K562 (cell line): ENCODE data around the gene ZDHHC8. TPM values are rescaled to one million over a fixed set of nuclear protein-coding genes. Genes with fewer than 3 reads are reported as not detected.

ENCODE experiments used
- COPS2 ChIP-seq: fragments of 450-650 bp; conservative IDR thresholded peaks from 2 replicates; pipeline ENCODE4 v1.6.1; 2016; ENCODE audit warnings: mild to moderate bottlenecking, moderate library complexity
- CREB1 ChIP-seq, 2 experiments: sonication (generic) in 1 of 2; formaldehyde crosslinking in 1 of 2; IDR thresholded peaks; 2 replicates each; pipeline versions ENCODE4 v1.6.1 to v1.8.0; 2012 to 2022; ENCODE audit warnings: inconsistent platforms in 1 of 2, mild to moderate bottlenecking in 1 of 2, missing genetic modification reagents in 1 of 2, moderate library complexity in 1 of 2
- ERF ChIP-seq: fragments of 450-650 bp; formaldehyde crosslinking; IDR thresholded peaks from 2 replicates; pipeline ENCODE4 v1.4.0; 2020; ENCODE audit warnings: mild to moderate bottlenecking, mixed read lengths
- GATAD2B ChIP-seq: fragments of 450-650 bp; IDR thresholded peaks from 2 replicates; pipeline ENCODE4 v1.6.1; 2017; ENCODE audit warnings: mild to moderate bottlenecking, borderline replicate concordance
- HCFC1 ChIP-seq: IDR thresholded peaks from 2 replicates; pipeline ENCODE4 v1.6.1; 2012; ENCODE audit warnings: low read depth, low read length, improper control_type of control experiment
- HOXB6 ChIP-seq: fragments of 250-450 bp; sonication (Bioruptor Pico); IDR thresholded peaks from 2 replicates; pipeline ENCODE4 v1.5.1; 2022; ENCODE audit warnings: mild to moderate bottlenecking, borderline replicate concordance
- KDM2B ChIP-seq: fragments of 250-450 bp; sonication (Bioruptor Pico); IDR thresholded peaks from 2 replicates; pipeline ENCODE4 v1.8.0; 2021; ENCODE audit warnings: mild to moderate bottlenecking, moderate library complexity
- MEF2A ChIP-seq: IDR thresholded peaks from 2 replicates; pipeline ENCODE4 v1.6.1; 2011; ENCODE audit warnings: low read depth, mild to moderate bottlenecking, low read length, moderate library complexity; ENCODE audit not compliant: control insufficient read depth
- MXI1 ChIP-seq: IDR thresholded peaks from 2 replicates; pipeline ENCODE4 v1.6.1; 2011; ENCODE audit warnings: low read depth, mild to moderate bottlenecking, improper control_type of control experiment, low read length
- RNF219 ChIP-seq: fragments of 250-450 bp; sonication (Bioruptor Pico); IDR thresholded peaks from 2 replicates; pipeline ENCODE4 v1.5.0; 2022; ENCODE audit warnings: mild to moderate bottlenecking
- SMAD4 ChIP-seq: fragments of 250-450 bp; sonication (Bioruptor Pico); conservative IDR thresholded peaks from 2 replicates; pipeline ENCODE4 v1.8.0; 2021; ENCODE audit warnings: inconsistent platforms, mild to moderate bottlenecking, moderate library complexity
- STAT5A ChIP-seq: IDR thresholded peaks from 2 replicates; pipeline ENCODE4 v1.6.1; 2012; ENCODE audit warnings: low read length, inconsistent platforms, borderline replicate concordance
- THAP12 ChIP-seq: fragments of 250-450 bp; sonication (Bioruptor Pico); IDR thresholded peaks from 2 replicates; pipeline ENCODE4 v1.9.0; 2021; ENCODE audit warnings: mild to moderate bottlenecking, inconsistent platforms
- TRIM24 ChIP-seq, 2 experiments: fragments of 450-650 bp; IDR thresholded peaks; 2 replicates each; pipeline ENCODE4 v1.6.1; 2016
- TSHZ1 ChIP-seq: fragments of 250-450 bp; sonication (Bioruptor Pico); IDR thresholded peaks from 2 replicates; pipeline ENCODE4 v1.4.0; 2020; ENCODE audit warnings: mild to moderate bottlenecking, moderate library complexity
- ZNF197 ChIP-seq: fragments of 200-800 bp; sonication (Bioruptor generic); IDR thresholded peaks from 2 replicates; pipeline ENCODE4 v1.6.1; 2016; ENCODE audit warnings: low read depth, missing genetic modification characterization, missing compliant biosample characterization
- ZNF57 ChIP-seq: fragments of 450-650 bp; formaldehyde crosslinking; IDR thresholded peaks from 2 replicates; pipeline ENCODE4 v1.4.0; 2020; ENCODE audit warnings: mild to moderate bottlenecking, moderate library complexity
- ZNF696 ChIP-seq: fragments of 250-450 bp; sonication (Bioruptor Pico); conservative IDR thresholded peaks from 2 replicates; pipeline ENCODE4 v1.4.0; 2020; ENCODE audit warnings: mild to moderate bottlenecking, moderate library complexity
- ZNF707 ChIP-seq: fragments of 250-450 bp; sonication (Bioruptor Pico); conservative IDR thresholded peaks from 2 replicates; pipeline ENCODE4 v1.8.0; 2022; ENCODE audit warnings: inconsistent platforms, mild to moderate bottlenecking, moderate library complexity
- polyA plus RNA-seq, 8 experiments: library from polyadenylated mRNA; depleted of rRNA in 4 of 8; stranded (reverse) in 5 of 8; unstranded in 3 of 8; fragments of >200 nt; fragmentation: Nextera tagmentation in 2 of 8; fragmentation: Illumina TruSeq in 1 of 8; extraction: Ambion mirVana in 2 of 8; extraction: Trizol in 1 of 8; gene quantifications; 2 replicates each; pipeline versions ENCODE4 v1.2.1 to v1.2.3, GENCODE V29; 2011 to 2014; ENCODE audit warnings: inconsistent platforms in 1 of 8, missing spikeins in 1 of 8
- total RNA-seq, 7 experiments: library from RNA; depleted of rRNA in 6 of 7; stranded (reverse); fragments of >200 nt in 6 of 7; fragmentation: Illumina TruSeq in 2 of 7; extraction: Trizol in 2 of 7; gene quantifications; 2 replicates each; pipeline versions ENCODE4 v1.2.1 to v1.2.3, GENCODE V29; 2011 to 2021; ENCODE audit warnings: low replicate concordance in 1 of 7
- TF ChIP-seq, protein P1 (sequence below): fragments of 250-450 bp; sonication (Bioruptor Pico); IDR thresholded peaks from 2 replicates; pipeline ENCODE4 v1.8.0; 2021; ENCODE audit warnings: borderline replicate concordance, mild to moderate bottlenecking, moderate library complexity; ENCODE audit not compliant: poor library complexity, severe bottlenecking

Gene ZDHHC8
- total and polyA plus RNA-seq, 9 of the 15 experiments (the other 6 are each of a cell fraction or from before 2014, with no cell fraction given), result 0.04 to 109 (median 16.4) TPM

GRCh38 chr22:20111045-20111688 lies 20.4 kb upstream of the ZDHHC8 start (continued):
- TF ChIP-seq CREB1 (IDR thresholded peaks at IDR 0.05) (0 out of 2 replicates have a peak, but pooled peaks have one; percentile 22), CREB1 (CRISPR knock-in tag; IDR thresholded peaks at IDR 0.05) (no peak), TRIM24 (IDR thresholded peaks at IDR 0.05) (0 out of 4 replicates have a peak, but pooled peaks of 1 of the 2 experiments have one; percentile 37), MXI1 (peak; percentile 2; the same call in 1 of the 2 replicates), ZNF696 (CRISPR knock-in tag) (peak; percentile 55; the same call in 1 of the 2 replicates), COPS2 (no peak), KDM2B (CRISPR knock-in tag) (no peak), SMAD4 (peak; percentile 26), HCFC1 (no peak), MEF2A (no peak), THAP12 (CRISPR knock-in tag) (peak; percentile 93), HOXB6 (CRISPR knock-in tag) (no peak; the same call in 1 of the 2 replicates), RNF219 (CRISPR knock-in tag) (no peak), ZNF197 (CRISPR knock-in tag) (no peak), GATAD2B (no peak), ERF (CRISPR knock-in tag) (0 out of 2 replicates have a peak, but pooled peaks have one; percentile 10), STAT5A (no peak), ZNF57 (CRISPR knock-in tag) (peak; percentile 45; the same call in 1 of the 2 replicates), ZNF707 (no peak), TSHZ1 (no peak)
- TF ChIP-seq, protein P1, sequence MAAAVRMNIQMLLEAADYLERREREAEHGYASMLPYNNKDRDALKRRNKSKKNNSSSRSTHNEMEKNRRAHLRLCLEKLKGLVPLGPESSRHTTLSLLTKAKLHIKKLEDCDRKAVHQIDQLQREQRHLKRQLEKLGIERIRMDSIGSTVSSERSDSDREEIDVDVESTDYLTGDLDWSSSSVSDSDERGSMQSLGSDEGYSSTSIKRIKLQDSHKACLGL (CRISPR knock-in tag), result peak; percentile 6
